Natural killer cell treated with Interleukin-12 subunit alpha and Interleukin-12 subunit beta and Interleukin-15 and Interleukin-18, amount 100 ng/mL, for 72 hours (primary cell): Measurements from ENCODE around the gene KCNQ1. TPM values are rescaled to one million over a fixed set of nuclear protein-coding genes. Genes with fewer than 3 reads are reported as not detected.

Experiments
- ATAC-seq, 2 donors: fragments of 150-1000 bp; cut with Tn5 transposase in 1 of 2; sonication (Bioruptor Pico), chemical (Tn5 transposase) in 1 of 2; 2 replicates each; pipeline ENCODE4 v1.10.0; 2021
- DNase-seq: peaks from one replicate; pipeline ENCODE4 v3.0.0; 2022; ENCODE audit warnings: low spot score
- H3K27ac Mint-ChIP-seq, 2 donors: 1 replicate in 1 of 2; 2 replicates in 1 of 2; pipeline ENCODE4 v1.8.0; 2022; ENCODE audit warnings: mixed read lengths in 2 of 2, mild to moderate bottlenecking in 1 of 2, moderate library complexity in 1 of 2
- H3K27me3 Mint-ChIP-seq, 2 donors: 1 replicate in 1 of 2; 2 replicates in 1 of 2; pipeline ENCODE4 v1.8.0; 2022; ENCODE audit warnings: mixed read lengths in 2 of 2
- H3K36me3 Mint-ChIP-seq: one replicate; pipeline ENCODE4 v1.8.0; 2022; ENCODE audit warnings: mixed read lengths
- H3K4me1 Mint-ChIP-seq, 2 donors: 1 replicate in 1 of 2; 2 replicates in 1 of 2; pipeline ENCODE4 v1.8.0; 2022; ENCODE audit warnings: low read depth in 2 of 2, mixed read lengths in 2 of 2, mild to moderate bottlenecking in 1 of 2
- H3K4me3 Mint-ChIP-seq: one replicate; pipeline ENCODE4 v1.8.0; 2022; ENCODE audit warnings: mixed read lengths
- H3K9me3 Mint-ChIP-seq: 2 replicates; pipeline ENCODE4 v1.8.0; 2022; ENCODE audit warnings: mixed read lengths
- total RNA-seq, 2 donors: library from RNA; stranded (reverse); gene quantifications; one replicate each; pipeline ENCODE4 v1.2.3, GENCODE V29; 2022

The KCNQ1 gene
- total RNA-seq, 2 donors from 2014 or later = 0.19 to 1.4 TPM

- no peak overlapping the region for H3K4me3 Mint-ChIP-seq
- H3K4me1 Mint-ChIP-seq = no peaks in the 10 kb centered on the region
- DNase-seq = no peak
- no peaks in the 10 kb centered on the region for H3K9me3 Mint-ChIP-seq
- no peak for ATAC-seq
- H3K36me3 Mint-ChIP-seq = no peaks in the 10 kb centered on the region
- H3K27me3 Mint-ChIP-seq = peaks cover 0 to under 1% of the 10 kb centered on the region in 2 donors
- no peak overlapping the region for H3K27ac Mint-ChIP-seq
These were observed 389.9 kb downstream of the KCNQ1 start for GRCh38 chr11:2834503-2835273.

GRCh38 chr11:2835296-2835695, 390.5 kb downstream of the KCNQ1 start:
- Mint-ChIP-seq H3K4me3 (no peak overlapping the region), H3K9me3 (no peaks in the 10 kb centered on the region), H3K27ac (no peak overlapping the region), H3K27me3 (no peaks in the 10 kb centered on the region), H3K36me3 (no peaks in the 10 kb centered on the region), H3K4me1 (no peaks in the 10 kb centered on the region)
- ATAC-seq (no peak), DNase-seq (no peak)

- H3K4me3 Mint-ChIP-seq = no peak overlapping the region
- H3K36me3 Mint-ChIP-seq = no peaks in the 10 kb centered on the region
- no peaks in the 10 kb centered on the region for H3K27me3 Mint-ChIP-seq
- H3K9me3 Mint-ChIP-seq = no peaks in the 10 kb centered on the region
- no peaks in the 10 kb centered on the region for H3K4me1 Mint-ChIP-seq
- H3K27ac Mint-ChIP-seq = no peak overlapping the region
- DNase-seq (no peak), ATAC-seq (no peak)
These were observed 390.9 kb downstream of the KCNQ1 start for GRCh38 chr11:2835751-2836150.

- no peaks in the 10 kb centered on the region for H3K4me1 Mint-ChIP-seq
- no peaks in the 10 kb centered on the region for H3K27me3 Mint-ChIP-seq
- no peak overlapping the region for H3K27ac Mint-ChIP-seq
- DNase-seq = no peak
- no peaks in the 10 kb centered on the region for H3K36me3 Mint-ChIP-seq
- H3K4me3 Mint-ChIP-seq = no peak overlapping the region
- ATAC-seq = no peak
- H3K9me3 Mint-ChIP-seq = no peaks in the 10 kb centered on the region
These were observed 391.7 kb downstream of the KCNQ1 start for GRCh38 chr11:2836315-2837095.

GRCh38 chr11:2837096-2837601, 392.3 kb downstream of the KCNQ1 start:
- H3K27ac Mint-ChIP-seq = no peak overlapping the region
- no peaks in the 10 kb centered on the region for H3K4me1 Mint-ChIP-seq
- peak in 1 of 2 donors; percentile 1 for ATAC-seq
- H3K4me3 Mint-ChIP-seq = no peak overlapping the region
- H3K27me3 Mint-ChIP-seq = no peaks in the 10 kb centered on the region
- no peaks in the 10 kb centered on the region for H3K36me3 Mint-ChIP-seq
- no peaks in the 10 kb centered on the region for H3K9me3 Mint-ChIP-seq
- DNase-seq = no peak

- H3K36me3 Mint-ChIP-seq = no peaks in the 10 kb centered on the region
- no peak overlapping the region for H3K27ac Mint-ChIP-seq
- DNase-seq = no peak
- no peaks in the 10 kb centered on the region for H3K4me1 Mint-ChIP-seq
- ATAC-seq = no peak
- H3K4me3 Mint-ChIP-seq = no peak overlapping the region
- no peaks in the 10 kb centered on the region for H3K9me3 Mint-ChIP-seq
- no peaks in the 10 kb centered on the region for H3K27me3 Mint-ChIP-seq
These were observed 392.8 kb downstream of the KCNQ1 start for GRCh38 chr11:2837651-2838050.

- Mint-ChIP-seq H3K27ac (no peak overlapping the region), H3K27me3 (no peaks in the 10 kb centered on the region), H3K9me3 (no peaks in the 10 kb centered on the region), H3K4me3 (no peak overlapping the region), H3K36me3 (no peaks in the 10 kb centered on the region), H3K4me1 (no peaks in the 10 kb centered on the region)
- ATAC-seq = no peak
- no peak for DNase-seq
These were observed 393.3 kb downstream of the KCNQ1 start for GRCh38 chr11:2838091-2838490.

GRCh38 chr11:2838676-2839294, 394.0 kb downstream of the KCNQ1 start:
- no peaks in the 10 kb centered on the region for H3K36me3 Mint-ChIP-seq
- H3K9me3 Mint-ChIP-seq = no peaks in the 10 kb centered on the region
- no peaks in the 10 kb centered on the region for H3K27me3 Mint-ChIP-seq
- no peak overlapping the region for H3K27ac Mint-ChIP-seq
- ATAC-seq (no peak), DNase-seq (no peak)
- no peaks in the 10 kb centered on the region for H3K4me1 Mint-ChIP-seq
- no peak overlapping the region for H3K4me3 Mint-ChIP-seq

- DNase-seq (no peak), ATAC-seq (no peak)
- no peaks in the 10 kb centered on the region for H3K4me1 Mint-ChIP-seq
- H3K36me3 Mint-ChIP-seq = no peaks in the 10 kb centered on the region
- H3K9me3 Mint-ChIP-seq = no peaks in the 10 kb centered on the region
- no peaks in the 10 kb centered on the region for H3K27me3 Mint-ChIP-seq
- no peak overlapping the region for H3K4me3 Mint-ChIP-seq
- H3K27ac Mint-ChIP-seq = no peak overlapping the region
These were observed 394.7 kb downstream of the KCNQ1 start for GRCh38 chr11:2839395-2839943.

- H3K4me3 Mint-ChIP-seq = no peak overlapping the region
- ATAC-seq = no peak
- H3K36me3 Mint-ChIP-seq = no peaks in the 10 kb centered on the region
- H3K4me1 Mint-ChIP-seq = no peaks in the 10 kb centered on the region
- no peak for DNase-seq
- H3K27me3 Mint-ChIP-seq = no peaks in the 10 kb centered on the region
- H3K9me3 Mint-ChIP-seq = no peaks in the 10 kb centered on the region
- H3K27ac Mint-ChIP-seq = no peak overlapping the region
These were observed 396.8 kb downstream of the KCNQ1 start for GRCh38 chr11:2841411-2842190.

GRCh38 chr11:2842876-2843275, 398.1 kb downstream of the KCNQ1 start:
- Mint-ChIP-seq H3K36me3 (no peaks in the 10 kb centered on the region), H3K9me3 (no peaks in the 10 kb centered on the region), H3K4me3 (no peak overlapping the region), H3K27me3 (no peaks in the 10 kb centered on the region), H3K27ac (no peak overlapping the region), H3K4me1 (no peaks in the 10 kb centered on the region)
- no peak for DNase-seq
- ATAC-seq = no peak

- DNase-seq = no peak
- no peaks in the 10 kb centered on the region for H3K4me1 Mint-ChIP-seq
- no peak for ATAC-seq
- no peak overlapping the region for H3K27ac Mint-ChIP-seq
- H3K4me3 Mint-ChIP-seq = no peak overlapping the region
- H3K27me3 Mint-ChIP-seq = no peaks in the 10 kb centered on the region
- H3K9me3 Mint-ChIP-seq = no peaks in the 10 kb centered on the region
- H3K36me3 Mint-ChIP-seq = no peaks in the 10 kb centered on the region
These were observed 398.7 kb downstream of the KCNQ1 start for GRCh38 chr11:2843551-2843950.

GRCh38 chr11:2844116-2844842, 399.5 kb downstream of the KCNQ1 start:
- H3K4me3 Mint-ChIP-seq = no peak overlapping the region
- no peak overlapping the region for H3K27ac Mint-ChIP-seq
- no peak for ATAC-seq
- no peaks in the 10 kb centered on the region for H3K36me3 Mint-ChIP-seq
- no peaks in the 10 kb centered on the region for H3K27me3 Mint-ChIP-seq
- H3K9me3 Mint-ChIP-seq = no peaks in the 10 kb centered on the region
- DNase-seq = no peak
- H3K4me1 Mint-ChIP-seq = no peaks in the 10 kb centered on the region
